Uterus (tissue), 4 donors: ENCODE measurements around the gene CASP2. TPM values are rescaled to one million over a fixed set of nuclear protein-coding genes. Genes with fewer than 3 reads are reported as not detected.

Source experiments
- DNase-seq, 2 donors: peaks; one replicate each; pipeline ENCODE4 v3.0.0-alpha.2; 2019 to 2020
- H3K27ac ChIP-seq, 2 donors: fragments of 200-600 bp; sonication (generic); 1 replicate in 1 of 2; 2 replicates in 1 of 2; pipeline ENCODE4 v1.5.1; 2016 to 2018
- H3K27me3 ChIP-seq, 2 donors: fragments of 200-600 bp; sonication (generic); one replicate each; pipeline ENCODE4 v1.5.1; 2018 to 2019; ENCODE audit warnings: control low read depth in 1 of 2
- H3K36me3 ChIP-seq, 2 donors: fragments of 200-600 bp; sonication (generic); one replicate each; pipeline ENCODE4 v1.5.1; 2019; ENCODE audit warnings: control low read depth in 1 of 2
- H3K4me1 ChIP-seq, 2 donors: fragments of 200-600 bp; sonication (generic); one replicate each; pipeline ENCODE4 v1.5.1; 2018 to 2019; ENCODE audit warnings: control low read depth in 1 of 2
- H3K4me3 ChIP-seq, 2 donors: fragments of 200-600 bp; sonication (generic); 1 replicate in 1 of 2; 2 replicates in 1 of 2; pipeline ENCODE4 v1.5.1; 2018 to 2019; ENCODE audit warnings: mild to moderate bottlenecking in 1 of 2
- H3K9me3 ChIP-seq, 2 donors: fragments of 200-600 bp; sonication (generic); one replicate each; pipeline ENCODE4 v1.5.1; 2019; ENCODE audit warnings: control low read depth in 1 of 2
- POLR2A ChIP-seq, 2 donors: fragments of 450-650 bp; IDR thresholded peaks; one replicate each; pipeline ENCODE4 v1.6.1; 2016; ENCODE audit warnings: antibody characterized with exemption in 2 of 2, mild to moderate bottlenecking in 1 of 2, moderate library complexity in 1 of 2
- intact Hi-C: fragments of 100-400 bp; cut with DNase I; formaldehyde crosslinking; loops from one replicate; pipeline ENCODE4 v1.15.1; 2023; ENCODE audit warnings: low total_unique reads
- total RNA-seq, 4 donors: library from RNA; depleted of rRNA in 3 of 4; stranded (reverse); fragments of >200 nt in 3 of 4; gene quantifications; one replicate each; pipeline versions ENCODE4 v1.1.0 to v1.2.4, GENCODE V29; 2014 to 2023
- TF ChIP-seq, protein P1 (sequence below), 4 experiments: fragments of 200-600 bp in 2 of 4; fragments of 450-650 bp in 2 of 4; sonication (generic) in 2 of 4; IDR thresholded peaks; one replicate each; pipeline ENCODE4 v1.5.1; 2016 to 2019; ENCODE audit warnings: antibody characterized with exemption in 4 of 4, mild to moderate bottlenecking in 2 of 4, moderate library complexity in 1 of 4
- donor health status: DM: yes; HTN: yes; CAD: no.

Gene CASP2
- total RNA-seq, 4 donors from 2014 or later = 4.1 to 32.2 (median 24.5) TPM

DNA sequence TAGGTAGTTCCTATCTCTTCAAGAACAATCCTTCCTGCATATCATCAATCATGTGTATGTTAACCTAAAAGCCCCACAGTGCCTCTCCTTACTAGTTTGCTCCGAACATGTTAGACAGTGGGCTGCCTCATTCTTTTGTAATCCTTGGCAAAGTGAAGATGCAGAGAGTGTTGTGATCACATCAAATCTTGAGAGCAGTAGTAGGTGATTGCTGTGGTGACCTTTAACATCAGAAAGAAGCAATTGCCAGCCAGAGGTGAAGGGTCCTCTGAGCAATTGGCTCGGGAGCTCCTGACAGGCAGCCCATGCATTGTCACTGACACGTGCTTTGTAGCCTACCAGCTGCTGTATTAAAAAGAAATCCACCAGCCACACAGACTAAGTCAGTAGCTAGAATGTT is 44.5 kb upstream of the CASP2 start:
- no peak for DNase-seq
- intact Hi-C loops = no loop called here

GRCh38 chr7:143244321-143244720 is 43.8 kb upstream of the CASP2 start:
- intact Hi-C loops = no loop called here
- no peak overlapping the region for H3K27ac ChIP-seq
- no peak overlapping the region for H3K4me3 ChIP-seq
- no peaks in the 10 kb centered on the region for H3K27me3 ChIP-seq
- H3K9me3 ChIP-seq = no peaks in the 10 kb centered on the region
- TF ChIP-seq, protein P1, sequence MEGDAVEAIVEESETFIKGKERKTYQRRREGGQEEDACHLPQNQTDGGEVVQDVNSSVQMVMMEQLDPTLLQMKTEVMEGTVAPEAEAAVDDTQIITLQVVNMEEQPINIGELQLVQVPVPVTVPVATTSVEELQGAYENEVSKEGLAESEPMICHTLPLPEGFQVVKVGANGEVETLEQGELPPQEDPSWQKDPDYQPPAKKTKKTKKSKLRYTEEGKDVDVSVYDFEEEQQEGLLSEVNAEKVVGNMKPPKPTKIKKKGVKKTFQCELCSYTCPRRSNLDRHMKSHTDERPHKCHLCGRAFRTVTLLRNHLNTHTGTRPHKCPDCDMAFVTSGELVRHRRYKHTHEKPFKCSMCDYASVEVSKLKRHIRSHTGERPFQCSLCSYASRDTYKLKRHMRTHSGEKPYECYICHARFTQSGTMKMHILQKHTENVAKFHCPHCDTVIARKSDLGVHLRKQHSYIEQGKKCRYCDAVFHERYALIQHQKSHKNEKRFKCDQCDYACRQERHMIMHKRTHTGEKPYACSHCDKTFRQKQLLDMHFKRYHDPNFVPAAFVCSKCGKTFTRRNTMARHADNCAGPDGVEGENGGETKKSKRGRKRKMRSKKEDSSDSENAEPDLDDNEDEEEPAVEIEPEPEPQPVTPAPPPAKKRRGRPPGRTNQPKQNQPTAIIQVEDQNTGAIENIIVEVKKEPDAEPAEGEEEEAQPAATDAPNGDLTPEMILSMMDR (IDR thresholded peaks at IDR 0.05) = no peak
- no peak for TF ChIP-seq POLR2A (IDR thresholded peaks at IDR 0.05)
- no peaks in the 10 kb centered on the region for H3K4me1 ChIP-seq
- no peaks in the 10 kb centered on the region for H3K36me3 ChIP-seq
- no peak for DNase-seq

More for the DNA sequence above, 44.5 kb upstream of the CASP2 start:
- Histone ChIP-seq H3K27me3 (no peaks in the 10 kb centered on the region), H3K9me3 (no peaks in the 10 kb centered on the region), H3K4me1 (no peaks in the 10 kb centered on the region), H3K4me3 (no peak overlapping the region), H3K27ac (no peak overlapping the region), H3K36me3 (no peaks in the 10 kb centered on the region)
- TF ChIP-seq, protein P1 (IDR thresholded peaks at IDR 0.05) = no peak
- TF ChIP-seq POLR2A (IDR thresholded peaks at IDR 0.05) = no peak

DNA sequence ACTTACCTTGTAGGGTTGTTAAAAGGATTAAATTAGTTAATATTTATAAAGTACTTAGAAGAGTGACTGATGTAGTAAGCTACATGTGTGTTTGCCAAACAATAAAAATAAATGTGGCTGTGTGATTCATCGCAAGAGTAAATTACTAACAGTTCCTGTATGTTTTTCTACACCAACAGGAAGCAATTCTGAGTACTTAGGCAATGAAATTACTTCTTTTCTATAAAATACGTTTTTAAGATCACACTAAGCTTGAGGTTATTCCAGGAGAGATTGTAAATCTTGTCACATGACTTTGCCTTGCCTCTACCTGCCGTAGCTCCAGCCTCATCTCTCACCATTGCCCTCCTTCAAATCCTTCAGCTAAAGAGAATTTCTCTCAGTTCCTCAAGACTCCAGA is 43.0 kb upstream of the CASP2 start:
- TF ChIP-seq POLR2A (IDR thresholded peaks at IDR 0.05) = no peak
- TF ChIP-seq, protein P1 (IDR thresholded peaks at IDR 0.05) = no peak
- intact Hi-C loops = no loop called here
- H3K4me3 ChIP-seq = no peak overlapping the region
- no peak overlapping the region for H3K27ac ChIP-seq
- no peaks in the 10 kb centered on the region for H3K4me1 ChIP-seq
- no peaks in the 10 kb centered on the region for H3K27me3 ChIP-seq
- DNase-seq = no peak
- no peaks in the 10 kb centered on the region for H3K36me3 ChIP-seq
- H3K9me3 ChIP-seq = no peaks in the 10 kb centered on the region

DNA sequence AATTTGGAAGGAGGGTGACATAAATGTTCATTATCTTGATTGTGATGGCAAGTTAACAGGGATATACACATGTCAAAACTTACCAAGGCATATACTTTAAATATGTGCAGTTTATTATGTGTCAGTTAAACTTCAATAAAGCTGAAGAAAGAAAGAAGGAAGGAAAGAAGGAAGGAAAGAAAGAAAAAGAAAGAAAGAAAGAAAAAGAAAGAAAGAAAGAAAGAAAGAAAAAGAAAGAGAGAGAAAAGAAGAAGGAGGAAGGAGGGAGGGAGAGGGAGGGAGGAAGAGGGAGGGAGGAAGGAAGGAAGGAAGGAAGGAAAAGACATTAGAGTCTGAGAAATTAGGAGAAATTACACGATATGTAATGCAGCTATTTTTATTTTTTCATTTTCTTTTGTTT is 40.8 kb upstream of the CASP2 start:
- Histone ChIP-seq H3K27me3 (no peaks in the 10 kb centered on the region), H3K4me1 (no peaks in the 10 kb centered on the region), H3K9me3 (no peaks in the 10 kb centered on the region), H3K4me3 (no peak overlapping the region), H3K36me3 (no peaks in the 10 kb centered on the region), H3K27ac (no peak overlapping the region)
- intact Hi-C loops = no loop called here
- TF ChIP-seq, protein P1 (IDR thresholded peaks at IDR 0.05) = no peak
- no peak for TF ChIP-seq POLR2A (IDR thresholded peaks at IDR 0.05)
- DNase-seq = no peak

- TF ChIP-seq, protein P1 (IDR thresholded peaks at IDR 0.05) = no peak
- no peak for TF ChIP-seq POLR2A (IDR thresholded peaks at IDR 0.05)
- intact Hi-C loops = no loop called here
- Histone ChIP-seq H3K27me3 (no peaks in the 10 kb centered on the region), H3K4me1 (no peaks in the 10 kb centered on the region), H3K36me3 (no peaks in the 10 kb centered on the region), H3K9me3 (no peaks in the 10 kb centered on the region), H3K27ac (no peak overlapping the region), H3K4me3 (no peak overlapping the region)
- no peak for DNase-seq
Observed at GRCh38 chr7:143248761-143249354, 39.3 kb upstream of the CASP2 start.
